Measurements from ENCODE around the gene MYL12B.

Gene MYL12B

GRCh38 chr18:3286159-3286558, 24.2 kb downstream of the MYL12B start:
- FAIRE-seq (no peak), DNase-seq (ENCODE audit: insufficient read length, low spot score) (no peak)
- TF ChIP-seq CTCF (IDR thresholded peaks at IDR 0.05; ENCODE audit: insufficient read depth, missing control alignments), result no peak

GRCh38 chr18:3293196-3293951, 31.4 kb downstream of the MYL12B start:
- no peak for FAIRE-seq
- DNase-seq (ENCODE audit: insufficient read length, low spot score), result no peak
- TF ChIP-seq CTCF (IDR thresholded peaks at IDR 0.05; ENCODE audit: insufficient read depth, missing control alignments), result no peak

DNA sequence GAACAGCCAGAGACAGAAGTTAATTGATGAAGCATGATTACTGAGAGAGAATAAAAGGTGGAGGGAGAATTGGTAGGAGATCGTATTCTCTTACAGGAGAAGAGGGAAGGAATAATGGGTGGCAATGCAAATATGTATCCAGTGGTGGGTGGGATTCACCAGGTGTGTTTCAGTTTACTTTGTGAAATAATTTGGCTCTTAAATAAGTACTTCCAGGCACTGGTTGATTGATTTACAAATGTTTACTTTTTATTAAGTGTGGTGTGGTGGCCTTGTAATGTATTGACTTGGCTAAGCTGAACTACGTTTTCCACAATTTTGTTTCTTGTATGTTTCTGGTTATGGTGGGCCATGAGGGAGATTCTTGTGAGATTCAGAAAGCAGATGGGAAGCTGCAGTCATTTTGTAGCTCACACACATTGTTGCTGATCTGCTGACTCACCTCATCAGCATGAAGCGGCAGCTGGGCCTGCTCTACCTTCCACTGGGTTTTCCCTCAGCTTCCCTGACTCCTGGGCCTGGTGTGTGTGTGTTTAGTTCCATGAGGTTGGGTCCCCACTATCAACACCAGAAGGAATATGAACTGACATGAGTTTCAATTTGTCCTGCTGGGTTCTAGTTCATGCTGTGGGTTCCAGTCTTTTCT, 32.6 kb downstream of the MYL12B start:
- no peak for TF ChIP-seq CTCF (IDR thresholded peaks at IDR 0.05; ENCODE audit: insufficient read depth, missing control alignments)
- FAIRE-seq, result no peak
- no peak for DNase-seq (ENCODE audit: insufficient read length, low spot score)

GRCh38 chr18:3297025-3297984, 35.4 kb downstream of the MYL12B start:
- FAIRE-seq (no peak), DNase-seq (ENCODE audit: insufficient read length, low spot score) (no peak)
- TF ChIP-seq CTCF (IDR thresholded peaks at IDR 0.05; ENCODE audit: insufficient read depth, missing control alignments), result peak; percentile 64

DNA sequence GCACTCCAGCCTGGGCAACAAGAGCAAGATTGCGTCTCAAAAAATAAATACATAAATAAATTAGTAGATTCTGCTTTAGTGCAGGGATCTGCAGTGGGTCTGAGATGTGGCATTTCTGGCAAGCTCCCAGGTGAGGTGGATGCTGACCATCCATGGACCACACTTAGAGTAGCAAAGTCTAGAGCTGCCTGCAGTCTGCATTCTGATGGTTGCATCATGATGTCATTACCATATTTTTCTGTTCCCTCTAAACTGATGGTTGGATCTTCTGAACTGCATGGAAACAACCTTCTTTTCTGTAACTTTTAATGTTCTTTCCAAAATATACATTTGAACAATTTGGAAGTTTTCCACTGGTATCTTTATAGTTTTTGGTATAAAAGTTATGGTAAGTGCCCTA, 42.9 kb downstream of the MYL12B start:
- DNase-seq (ENCODE audit: insufficient read length, low spot score), result no peak
- no peak for FAIRE-seq
- TF ChIP-seq CTCF (IDR thresholded peaks at IDR 0.05; ENCODE audit: insufficient read depth, missing control alignments), result no peak

- DNase-seq (ENCODE audit: insufficient read length, low spot score) (no peak), FAIRE-seq (no peak)
- TF ChIP-seq CTCF (IDR thresholded peaks at IDR 0.05; ENCODE audit: insufficient read depth, missing control alignments), result no peak
Measured at GRCh38 chr18:3305354-3305762, 43.4 kb downstream of the MYL12B start.

All from D721Med (cell line).